Measurements from ENCODE around the gene MS4A6A. TPM values are rescaled to one million over a fixed set of nuclear protein-coding genes. Genes with fewer than 3 reads are reported as not detected.

MS4A6A gene
- polyA plus RNA-seq, 1 experiment, result not detected

DNA sequence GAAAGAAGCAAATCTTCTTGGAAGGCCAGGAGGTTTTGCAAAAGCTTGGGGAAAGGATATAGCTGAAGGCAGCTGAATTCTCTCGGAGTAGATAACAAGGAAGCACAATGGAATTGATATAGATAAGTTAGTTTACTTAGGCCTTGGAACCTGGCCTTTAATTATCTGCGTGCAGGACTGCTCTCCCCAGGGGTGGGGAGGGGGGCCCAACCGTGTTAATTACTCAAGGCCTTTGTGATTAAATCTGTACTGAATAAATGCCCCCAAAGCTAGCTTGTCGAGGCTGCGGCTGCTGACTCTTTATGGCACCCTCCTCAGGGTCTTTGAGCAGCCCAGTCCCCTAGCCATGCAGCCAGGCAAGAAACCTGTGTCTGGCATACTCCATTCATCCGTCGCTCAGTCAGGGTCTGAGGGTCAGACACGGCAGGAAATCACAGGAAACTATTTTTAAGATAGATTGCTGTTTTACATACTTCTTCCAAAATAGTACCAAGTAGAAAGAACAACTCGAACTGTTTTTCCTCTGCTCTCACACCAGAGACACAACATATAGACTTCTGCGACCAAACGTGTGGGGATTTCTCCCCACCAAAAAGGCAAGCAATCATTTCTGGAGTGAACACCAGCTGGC lies 58.0 kb downstream of the MS4A6A start:
- Histone ChIP-seq H3K27me3 (ENCODE audit: control insufficient read depth, insufficient read depth, low read length) (no peaks in the 10 kb centered on the region), H3K4me3 (ENCODE audit: low read depth, low read length) (no peak overlapping the region), H3K36me3 (ENCODE audit: control insufficient read depth, insufficient read depth, low read length) (no peaks in the 10 kb centered on the region)
- DNase-seq (ENCODE audit: low read depth), result no peak
- POLR2A ChIA-PET, result no interaction called here
- TF ChIP-seq CTCF (IDR thresholded peaks at IDR 0.05; ENCODE audit: insufficient read depth, low read depth, low read length), result no peak
- CTCF ChIA-PET, result no interaction called here

Small RNA genes within 50 kb of the gene (small RNA-seq; reads per million reads assigned to genes)
- gene MIR6503 (ENCODE audit: insufficient read length, low read depth, low replicate concordance), result not detected

Other genes with a start within 250 kb of the MS4A6A start
- not detected in 2 replicates for gene OOSP1, start 244.7 kb downstream of the MS4A6A start, polyA plus RNA-seq (2011; rRNA removed)
- gene OOSP4A, start 219.1 kb downstream of the MS4A6A start, polyA plus RNA-seq (2011; rRNA removed), result not detected in 2 replicates
- gene OOSP4B, start 165.9 kb downstream of the MS4A6A start, polyA plus RNA-seq (2011; rRNA removed), result not detected in 2 replicates
- gene OOSP2, start 142.7 kb downstream of the MS4A6A start, polyA plus RNA-seq (2011; rRNA removed), result not detected in 2 replicates
- not detected in 2 replicates for gene MS4A3, start 126.4 kb downstream of the MS4A6A start, polyA plus RNA-seq (2011; rRNA removed)
- gene MS4A2, start 94.4 kb downstream of the MS4A6A start, polyA plus RNA-seq (2011; rRNA removed), result not detected in 2 replicates
- not detected in 2 replicates for gene MS4A4E, start 60.1 kb upstream of the MS4A6A start, polyA plus RNA-seq (2011; rRNA removed)
- not detected in 2 replicates for gene MS4A4A, start 97.6 kb upstream of the MS4A6A start, polyA plus RNA-seq (2011; rRNA removed)
- not detected in 2 replicates for gene MS4A6E, start 144.2 kb upstream of the MS4A6A start, polyA plus RNA-seq (2011; rRNA removed)
- not detected in 2 replicates for gene MS4A7, start 195.4 kb upstream of the MS4A6A start, polyA plus RNA-seq (2011; rRNA removed)
- not detected in 2 replicates for gene MS4A14, start 213.4 kb upstream of the MS4A6A start, polyA plus RNA-seq (2011; rRNA removed)
- gene MS4A5, start 246.5 kb upstream of the MS4A6A start, polyA plus RNA-seq (2011; rRNA removed), result not detected in 2 replicates